Ovary (tissue), 3 donors: ENCODE results near the gene IQSEC1.

Experiments
- EP300 ChIP-seq: sonication (generic); formaldehyde crosslinking; IDR thresholded peaks from one replicate; pipeline ENCODE4 v1.6.1; 2017; ENCODE audit warnings: antibody characterized with exemption
- POLR2A ChIP-seq: fragments of 450-650 bp; IDR thresholded peaks from one replicate; pipeline ENCODE4 v1.6.1; 2017; ENCODE audit warnings: antibody characterized with exemption, mild to moderate bottlenecking, moderate library complexity
- TF ChIP-seq, protein P1 (sequence below), 3 donors: fragments of 450-650 bp in 2 of 3; fragments of 200-600 bp in 1 of 3; IDR thresholded peaks; one replicate each; pipeline versions ENCODE4 v1.5.1 to v1.8.0; 2016 to 2022; ENCODE audit warnings: antibody characterized with exemption in 3 of 3, mild to moderate bottlenecking in 1 of 3
- donor health status: DM: no; HTN: no; CAD: no.

DNA sequence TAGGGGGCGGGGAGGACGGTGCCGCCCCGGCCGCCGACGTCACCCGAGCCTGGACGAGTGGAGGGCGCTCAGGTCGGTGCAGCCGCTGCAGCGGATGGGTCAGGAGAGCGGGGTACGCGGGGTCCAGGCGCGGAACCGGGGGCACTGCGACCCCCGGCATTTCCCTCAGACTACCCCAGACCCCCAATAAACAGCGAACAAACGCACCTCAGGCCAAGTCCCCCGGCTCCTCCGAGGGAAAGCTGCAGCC, 78.9 kb downstream of the IQSEC1 start:
- TF ChIP-seq, protein P1, sequence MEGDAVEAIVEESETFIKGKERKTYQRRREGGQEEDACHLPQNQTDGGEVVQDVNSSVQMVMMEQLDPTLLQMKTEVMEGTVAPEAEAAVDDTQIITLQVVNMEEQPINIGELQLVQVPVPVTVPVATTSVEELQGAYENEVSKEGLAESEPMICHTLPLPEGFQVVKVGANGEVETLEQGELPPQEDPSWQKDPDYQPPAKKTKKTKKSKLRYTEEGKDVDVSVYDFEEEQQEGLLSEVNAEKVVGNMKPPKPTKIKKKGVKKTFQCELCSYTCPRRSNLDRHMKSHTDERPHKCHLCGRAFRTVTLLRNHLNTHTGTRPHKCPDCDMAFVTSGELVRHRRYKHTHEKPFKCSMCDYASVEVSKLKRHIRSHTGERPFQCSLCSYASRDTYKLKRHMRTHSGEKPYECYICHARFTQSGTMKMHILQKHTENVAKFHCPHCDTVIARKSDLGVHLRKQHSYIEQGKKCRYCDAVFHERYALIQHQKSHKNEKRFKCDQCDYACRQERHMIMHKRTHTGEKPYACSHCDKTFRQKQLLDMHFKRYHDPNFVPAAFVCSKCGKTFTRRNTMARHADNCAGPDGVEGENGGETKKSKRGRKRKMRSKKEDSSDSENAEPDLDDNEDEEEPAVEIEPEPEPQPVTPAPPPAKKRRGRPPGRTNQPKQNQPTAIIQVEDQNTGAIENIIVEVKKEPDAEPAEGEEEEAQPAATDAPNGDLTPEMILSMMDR (IDR thresholded peaks at IDR 0.05), result no peak
- TF ChIP-seq POLR2A, result no peak
- TF ChIP-seq EP300, result no peak
